ENCODE measurements around the gene ADARB2. TPM values are rescaled to one million over a fixed set of nuclear protein-coding genes. Genes with fewer than 3 reads are reported as not detected.
"Not testable (repeated sequence)": the region's sequence is repeated elsewhere in the genome, so short reads cannot be mapped to it uniquely, and the experiment has no call there.

Gene ADARB2
- total RNA-seq, 4 donors from 2014 or later: 0.32 to 1.6 (median 0.80) TPM

GRCh38 chr10:1255600-1256431 is 481.5 kb downstream of the ADARB2 start:
- Histone ChIP-seq H3K4me1 (no peaks in the 10 kb centered on the region), H3K4me3 (no peak overlapping the region), H3K9me3 (no peaks in the 10 kb centered on the region), H3K36me3 (no peaks in the 10 kb centered on the region), H3K27ac (no peak overlapping the region), H3K27me3 (peaks cover 12% of the 10 kb centered on the region)
- WGBS: 66% methylated on average over 9 of the region's 10 CpGs
- TF ChIP-seq POLR2AphosphoS5 (IDR thresholded peaks at IDR 0.05): no peak
- no peak for DNase-seq (ENCODE audit: low spot score in 2 of 2)

- no peak for DNase-seq (ENCODE audit: low spot score in 2 of 2)
- Histone ChIP-seq H3K4me3 (no peak overlapping the region), H3K4me1 (no peaks in the 10 kb centered on the region), H3K27me3 (peaks cover 12% of the 10 kb centered on the region), H3K27ac (no peak overlapping the region), H3K9me3 (no peaks in the 10 kb centered on the region), H3K36me3 (no peaks in the 10 kb centered on the region)
- no peak for TF ChIP-seq POLR2AphosphoS5 (IDR thresholded peaks at IDR 0.05)
- no peak for TF ChIP-seq EP300 (IDR thresholded peaks at IDR 0.05)
- TF ChIP-seq POLR2A (IDR thresholded peaks at IDR 0.05): no peak
- no peak for TF ChIP-seq CTCF (IDR thresholded peaks at IDR 0.05)
- 61% methylated on average over 9 of the region's 9 CpGs for WGBS
Observed at GRCh38 chr10:1255118-1255517, 482.2 kb downstream of the ADARB2 start.

- no peak for DNase-seq (ENCODE audit: low spot score in 2 of 2)
- no peak for TF ChIP-seq EP300 (IDR thresholded peaks at IDR 0.05)
- TF ChIP-seq POLR2A (IDR thresholded peaks at IDR 0.05): no peak
- no peak for TF ChIP-seq CTCF (IDR thresholded peaks at IDR 0.05)
- TF ChIP-seq POLR2AphosphoS5 (IDR thresholded peaks at IDR 0.05): no peak
- no peak overlapping the region for H3K27ac ChIP-seq
- H3K4me3 ChIP-seq: no peak overlapping the region
- peaks cover 12% of the 10 kb centered on the region for H3K27me3 ChIP-seq
- no peaks in the 10 kb centered on the region for H3K9me3 ChIP-seq
- no peaks in the 10 kb centered on the region for H3K4me1 ChIP-seq
- no peaks in the 10 kb centered on the region for H3K36me3 ChIP-seq
- WGBS: 75% methylated on average over 11 of the region's 11 CpGs
Observed at GRCh38 chr10:1253523-1254353, 483.6 kb downstream of the ADARB2 start.

- Histone ChIP-seq H3K36me3 (no peaks in the 10 kb centered on the region), H3K27me3 (peaks cover 12% of the 10 kb centered on the region), H3K4me3 (no peak overlapping the region), H3K9me3 (no peaks in the 10 kb centered on the region), H3K27ac (no peak overlapping the region), H3K4me1 (no peaks in the 10 kb centered on the region)
- WGBS: 60% methylated on average over 2 of the region's 3 CpGs
- TF ChIP-seq POLR2A (IDR thresholded peaks at IDR 0.05) (no peak), CTCF (IDR thresholded peaks at IDR 0.05) (no peak), POLR2AphosphoS5 (IDR thresholded peaks at IDR 0.05) (no peak)
- DNase-seq (ENCODE audit: low spot score in 2 of 2): no peak
Observed at GRCh38 chr10:1251769-1252168, 485.6 kb downstream of the ADARB2 start.

- no peak overlapping the region for H3K4me3 ChIP-seq
- H3K27ac ChIP-seq: no peak overlapping the region
- no peaks in the 10 kb centered on the region for H3K4me1 ChIP-seq
- H3K27me3 ChIP-seq: peaks cover 5% of the 10 kb centered on the region
- TF ChIP-seq POLR2AphosphoS5 (IDR thresholded peaks at IDR 0.05) (no peak), EP300 (IDR thresholded peaks at IDR 0.05) (no peak), POLR2A (IDR thresholded peaks at IDR 0.05) (no peak), CTCF (IDR thresholded peaks at IDR 0.05) (no peak)
- H3K36me3 ChIP-seq: no peaks in the 10 kb centered on the region
- no peak for DNase-seq (ENCODE audit: low spot score in 2 of 2)
- 47% methylated on average over 7 of the region's 7 CpGs for WGBS
- no peaks in the 10 kb centered on the region for H3K9me3 ChIP-seq
Observed at GRCh38 chr10:1249142-1249920, 488.0 kb downstream of the ADARB2 start.

GRCh38 chr10:1248262-1248630 is 489.1 kb downstream of the ADARB2 start:
- not testable (repeated sequence) for H3K9me3 ChIP-seq; H3K27me3 ChIP-seq; H3K4me1 ChIP-seq; H3K27ac ChIP-seq; DNase-seq (ENCODE audit: low spot score in 2 of 2); H3K4me3 ChIP-seq; H3K36me3 ChIP-seq
- WGBS: 62% methylated on average over 12 of the region's 13 CpGs

All from suprapubic skin (tissue), 4 donors.